Tibial artery (tissue), 4 donors: ENCODE measurements around the gene TAF3.

Source experiments
- DNase-seq, 2 donors: peaks; one replicate each; pipeline ENCODE4 v3.0.0-alpha.2; 2019
- H3K27ac ChIP-seq, 2 donors: fragments of 200-600 bp; sonication (generic) in 1 of 2; 1 replicate in 1 of 2; 2 replicates in 1 of 2; pipeline ENCODE4 v1.5.1; 2018 to 2019; ENCODE audit warnings: mild to moderate bottlenecking in 1 of 2
- H3K27me3 ChIP-seq, 2 donors: fragments of 200-600 bp; sonication (generic) in 1 of 2; one replicate each; pipeline versions ENCODE4 v1.5.1 to v1.6.0; 2016 to 2019
- H3K36me3 ChIP-seq, 3 donors: fragments of 200-600 bp; sonication (generic) in 2 of 3; one replicate each; pipeline ENCODE4 v1.5.1; 2016 to 2019; ENCODE audit warnings: mild to moderate bottlenecking in 2 of 3
- H3K4me1 ChIP-seq, 4 donors: fragments of 200-600 bp; sonication (generic) in 2 of 4; 1 replicate in 3 of 4; 2 replicates in 1 of 4; pipeline ENCODE4 v1.5.1; 2016 to 2019
- H3K4me3 ChIP-seq, 2 donors: fragments of 200-600 bp; sonication (generic) in 1 of 2; 1 replicate in 1 of 2; 2 replicates in 1 of 2; pipeline ENCODE4 v1.5.1; 2018 to 2019; ENCODE audit warnings: mild to moderate bottlenecking in 2 of 2
- H3K9me3 ChIP-seq, 3 donors: fragments of 200-600 bp; sonication (generic) in 1 of 3; one replicate each; pipeline ENCODE4 v1.5.1; 2016 to 2019
- intact Hi-C: fragments of 100-400 bp; cut with DNase I; formaldehyde crosslinking; loops from one replicate; pipeline ENCODE4 v1.15.0; 2023; ENCODE audit warnings: low total_unique reads
- TF ChIP-seq, protein P1 (sequence below), 2 experiments: fragments of 200-600 bp in 1 of 2; fragments of 450-650 bp in 1 of 2; IDR thresholded peaks; one replicate each; pipeline ENCODE4 v1.5.1; 2017 to 2019; ENCODE audit warnings: antibody characterized with exemption in 2 of 2, mild to moderate bottlenecking in 1 of 2, moderate library complexity in 1 of 2

The TAF3 gene

DNA sequence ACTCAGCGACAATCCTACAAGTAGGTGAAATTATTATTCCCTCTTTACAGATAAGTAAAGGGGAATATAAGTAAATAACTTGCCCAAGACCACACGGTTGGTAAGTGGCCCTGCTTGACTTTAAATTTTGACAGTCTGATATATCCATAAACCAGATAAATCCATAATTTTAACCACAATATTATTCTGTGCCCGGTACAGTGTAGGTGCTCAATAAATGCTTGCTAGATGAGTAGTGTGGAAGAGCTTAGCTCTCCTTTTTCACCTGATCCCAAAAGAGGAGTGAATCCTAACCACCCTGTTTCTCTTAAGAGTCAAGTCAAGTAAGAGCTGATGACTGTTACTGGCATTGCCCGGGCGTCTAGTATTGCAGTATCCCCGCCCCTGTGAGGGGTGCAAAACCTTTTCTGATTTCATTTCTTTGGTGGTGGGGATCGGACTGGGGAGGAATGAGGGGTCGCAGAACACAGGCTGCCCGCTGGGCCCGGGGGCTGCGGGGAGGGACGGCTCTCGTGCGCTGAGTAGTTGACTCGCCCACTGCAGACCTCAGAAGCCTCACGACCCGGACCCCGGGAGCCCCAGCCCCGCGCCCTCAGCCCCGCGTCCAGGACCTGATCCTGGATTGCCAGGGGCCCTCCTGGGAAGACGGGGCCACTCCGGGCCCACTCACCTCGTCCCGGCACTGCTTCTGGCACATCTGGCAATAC lies 31.0 kb upstream of the TAF3 start:
- intact Hi-C loops: no loop called here
- peaks cover 0 to 65% (median 35%) of the 10 kb centered on the region in 4 donors for H3K4me1 ChIP-seq
- peak overlapping the region; percentile 74 to 87 for H3K27ac ChIP-seq
- no peaks in the 10 kb centered on the region for H3K36me3 ChIP-seq
- DNase-seq: no peak
- H3K27me3 ChIP-seq: no peaks in the 10 kb centered on the region
- TF ChIP-seq, protein P1, sequence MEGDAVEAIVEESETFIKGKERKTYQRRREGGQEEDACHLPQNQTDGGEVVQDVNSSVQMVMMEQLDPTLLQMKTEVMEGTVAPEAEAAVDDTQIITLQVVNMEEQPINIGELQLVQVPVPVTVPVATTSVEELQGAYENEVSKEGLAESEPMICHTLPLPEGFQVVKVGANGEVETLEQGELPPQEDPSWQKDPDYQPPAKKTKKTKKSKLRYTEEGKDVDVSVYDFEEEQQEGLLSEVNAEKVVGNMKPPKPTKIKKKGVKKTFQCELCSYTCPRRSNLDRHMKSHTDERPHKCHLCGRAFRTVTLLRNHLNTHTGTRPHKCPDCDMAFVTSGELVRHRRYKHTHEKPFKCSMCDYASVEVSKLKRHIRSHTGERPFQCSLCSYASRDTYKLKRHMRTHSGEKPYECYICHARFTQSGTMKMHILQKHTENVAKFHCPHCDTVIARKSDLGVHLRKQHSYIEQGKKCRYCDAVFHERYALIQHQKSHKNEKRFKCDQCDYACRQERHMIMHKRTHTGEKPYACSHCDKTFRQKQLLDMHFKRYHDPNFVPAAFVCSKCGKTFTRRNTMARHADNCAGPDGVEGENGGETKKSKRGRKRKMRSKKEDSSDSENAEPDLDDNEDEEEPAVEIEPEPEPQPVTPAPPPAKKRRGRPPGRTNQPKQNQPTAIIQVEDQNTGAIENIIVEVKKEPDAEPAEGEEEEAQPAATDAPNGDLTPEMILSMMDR (IDR thresholded peaks at IDR 0.05): no peak
- no peaks in the 10 kb centered on the region for H3K9me3 ChIP-seq
- H3K4me3 ChIP-seq: peak overlapping the region; percentile 65 to 100

- Histone ChIP-seq H3K9me3 (no peaks in the 10 kb centered on the region), H3K4me1 (peaks cover 0 to 71% (median 38%) of the 10 kb centered on the region in 4 donors), H3K27me3 (no peaks in the 10 kb centered on the region), H3K36me3 (no peaks in the 10 kb centered on the region), H3K27ac (peak within 1 kb of the TSS; percentile 74 to 87), H3K4me3 (peak within 1 kb of the TSS; percentile 65 to 100)
- intact Hi-C loops: no loop called here
- peak; percentile 97 to 99 for DNase-seq
- TF ChIP-seq, protein P1 (IDR thresholded peaks at IDR 0.05): no peak
Measured at GRCh38 chr10:7787857-7788638, 30.3 kb upstream of the TAF3 start, which contains the start of the genes ATP5F1C and KIN. Gene ATP5F1C (plus strand): TSS chr10:7788177. CDS start chr10:7788208, 31 bp downstream. Gene KIN (minus strand): TSS chr10:7787993. CDS start chr10:7787933, 60 bp downstream.

- intact Hi-C loops: no loop called here
- no peaks in the 10 kb centered on the region for H3K27me3 ChIP-seq
- H3K36me3 ChIP-seq: no peaks in the 10 kb centered on the region
- H3K9me3 ChIP-seq: no peaks in the 10 kb centered on the region
- TF ChIP-seq, protein P1 (IDR thresholded peaks at IDR 0.05): no peak
- peaks cover 0 to 72% (median 42%) of the 10 kb centered on the region in 4 donors for H3K4me1 ChIP-seq
- H3K27ac ChIP-seq: peak overlapping the region; percentile 74 to 87
- DNase-seq: no peak
- H3K4me3 ChIP-seq: peak overlapping the region; percentile 65 to 100
Measured at GRCh38 chr10:7788639-7789286, 29.5 kb upstream of the TAF3 start.

DNA sequence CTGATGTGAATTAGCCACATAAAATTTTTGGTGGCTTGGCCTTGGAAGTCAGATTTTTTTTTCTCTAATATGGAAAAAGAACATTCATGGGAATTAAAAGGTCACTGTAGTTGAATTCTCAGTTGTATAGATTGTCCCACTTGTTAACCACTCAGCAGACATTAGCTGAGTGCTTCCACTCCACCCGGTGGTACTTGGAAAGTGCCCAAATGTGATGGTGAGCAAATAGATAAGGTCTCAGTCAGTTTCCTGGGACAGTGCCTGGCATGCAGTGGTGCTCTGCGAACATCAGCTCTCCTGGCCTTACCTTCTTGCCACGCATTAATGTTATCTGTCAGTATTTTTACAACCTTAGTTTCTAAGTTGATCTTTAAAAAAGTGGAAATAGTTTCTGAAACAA lies 28.9 kb upstream of the TAF3 start:
- intact Hi-C loops: no loop called here
- H3K36me3 ChIP-seq: no peaks in the 10 kb centered on the region
- H3K4me1 ChIP-seq: peaks cover 0 to 68% (median 45%) of the 10 kb centered on the region in 4 donors
- peak overlapping the region; percentile 65 to 100 for H3K4me3 ChIP-seq
- no peak overlapping the region for H3K27ac ChIP-seq
- no peaks in the 10 kb centered on the region for H3K9me3 ChIP-seq
- TF ChIP-seq, protein P1 (IDR thresholded peaks at IDR 0.05): no peak
- DNase-seq: no peak
- no peaks in the 10 kb centered on the region for H3K27me3 ChIP-seq

GRCh38 chr10:7792541-7792940 lies 25.8 kb upstream of the TAF3 start:
- peaks cover 0 to 65% (median 29%) of the 10 kb centered on the region in 4 donors for H3K4me1 ChIP-seq
- no peak overlapping the region for H3K27ac ChIP-seq
- TF ChIP-seq, protein P1 (IDR thresholded peaks at IDR 0.05): no peak
- peaks cover 7 to 11% (median 10%) of the 10 kb centered on the region in 3 donors for H3K36me3 ChIP-seq
- DNase-seq: no peak
- H3K4me3 ChIP-seq: no peak overlapping the region
- intact Hi-C loops: no loop called here
- H3K27me3 ChIP-seq: no peaks in the 10 kb centered on the region
- no peaks in the 10 kb centered on the region for H3K9me3 ChIP-seq
